Measurements from ENCODE around the gene ELF5.

The ELF5 gene

DNA sequence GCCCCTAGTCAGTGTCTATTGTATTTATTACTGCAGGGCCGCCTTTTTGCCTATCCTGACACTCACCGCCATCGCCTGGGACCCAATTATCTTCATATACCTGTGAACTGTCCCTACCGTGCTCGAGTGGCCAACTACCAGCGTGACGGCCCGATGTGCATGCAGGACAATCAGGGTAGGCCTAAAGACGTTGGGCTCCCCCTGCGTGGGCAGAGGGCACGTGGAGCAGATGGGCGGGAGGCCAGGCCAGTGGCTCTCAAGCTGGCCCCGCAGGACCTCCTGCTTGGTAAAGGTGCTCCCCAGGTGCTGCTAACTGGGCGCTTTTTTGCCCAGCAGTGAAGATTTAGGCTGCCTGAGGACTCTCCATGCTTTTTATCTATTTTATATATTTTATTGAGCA is 52.4 kb downstream of the ELF5 start:
- H3K27ac ChIP-seq (ENCODE audit: low read length), result no peak overlapping the region
- no peaks in the 10 kb centered on the region; the same call in 1 of the 2 replicates for H3K36me3 ChIP-seq (ENCODE audit: insufficient read depth, low read depth, low read length)
- H3K4me1 ChIP-seq (ENCODE audit: insufficient read depth, low read length), result no peaks in the 10 kb centered on the region
- no peaks in the 10 kb centered on the region for H3K27me3 ChIP-seq (ENCODE audit: insufficient read depth, low read length)
- H3K9me3 ChIP-seq (ENCODE audit: insufficient read depth, low read depth, low read length), result peaks cover 5% of the 10 kb centered on the region; the same call in 1 of the 2 replicates
- no peak overlapping the region for H3K4me3 ChIP-seq (ENCODE audit: low read length)
- no peak overlapping the region for H3K9ac ChIP-seq (ENCODE audit: low read depth, low read length)

DNA sequence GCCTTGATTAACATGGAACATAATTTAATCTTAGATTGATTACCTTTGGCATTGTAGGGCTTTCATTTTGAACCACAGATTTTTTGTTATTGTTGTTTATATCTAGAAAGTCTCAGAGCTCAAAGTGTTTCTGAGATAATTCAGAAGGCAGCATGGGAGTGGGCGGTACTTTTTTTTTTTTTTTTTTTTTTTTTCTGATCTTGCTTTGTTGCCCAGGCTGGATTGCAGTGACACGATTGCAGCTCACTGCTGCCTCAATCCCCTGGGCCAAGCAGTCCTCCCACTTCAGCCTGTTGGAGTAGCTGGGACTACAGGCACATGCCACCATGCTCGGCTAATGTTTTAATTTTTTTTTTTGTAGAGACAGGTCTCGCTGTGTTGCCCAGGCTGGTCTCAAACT is 53.3 kb downstream of the ELF5 start:
- Histone ChIP-seq H3K4me1 (ENCODE audit: insufficient read depth, low read length) (no peaks in the 10 kb centered on the region), H3K36me3 (ENCODE audit: insufficient read depth, low read depth, low read length) (no peaks in the 10 kb centered on the region; the same call in 1 of the 2 replicates), H3K4me3 (ENCODE audit: low read length) (no peak overlapping the region), H3K9ac (ENCODE audit: low read depth, low read length) (no peak overlapping the region), H3K27me3 (ENCODE audit: insufficient read depth, low read length) (no peaks in the 10 kb centered on the region), H3K27ac (ENCODE audit: low read length) (no peak overlapping the region), H3K9me3 (ENCODE audit: insufficient read depth, low read depth, low read length) (no peaks in the 10 kb centered on the region)

DNA sequence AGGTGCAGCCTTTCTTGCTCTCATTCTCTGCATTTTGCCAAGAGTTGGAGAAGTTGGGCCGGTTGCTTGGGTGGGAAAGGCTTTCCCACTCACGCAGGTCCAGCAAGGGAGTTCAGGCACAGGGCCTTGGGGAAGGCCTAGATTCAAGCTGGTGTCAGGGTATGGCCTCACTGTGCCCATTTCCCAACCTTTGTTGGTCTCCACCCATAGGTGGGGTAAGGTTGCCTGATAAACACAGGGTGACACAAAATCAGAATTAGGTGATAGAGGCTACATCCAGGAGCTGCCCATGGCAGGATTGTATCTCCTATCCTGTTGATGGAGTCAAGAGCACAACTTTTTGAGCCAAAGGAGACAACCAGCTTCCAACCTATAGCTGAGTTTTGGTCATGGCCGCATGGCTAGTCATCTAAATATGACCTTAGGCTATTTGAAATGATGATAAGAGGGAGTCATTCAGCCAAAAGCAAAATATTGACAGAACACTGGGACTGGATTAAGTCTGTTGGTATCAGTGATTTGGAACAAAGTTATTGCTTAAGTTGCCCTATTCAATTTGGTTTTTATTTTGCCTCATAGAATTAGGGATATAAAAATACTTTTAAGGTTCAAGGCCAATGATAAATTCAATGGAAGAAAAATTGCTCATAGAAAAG is 54.0 kb downstream of the ELF5 start:
- Histone ChIP-seq H3K4me3 (ENCODE audit: low read length) (no peak overlapping the region), H3K9ac (ENCODE audit: low read depth, low read length) (no peak overlapping the region), H3K36me3 (ENCODE audit: insufficient read depth, low read depth, low read length) (no peaks in the 10 kb centered on the region; the same call in 1 of the 2 replicates), H3K27ac (ENCODE audit: low read length) (no peak overlapping the region), H3K4me1 (ENCODE audit: insufficient read depth, low read length) (no peaks in the 10 kb centered on the region), H3K27me3 (ENCODE audit: insufficient read depth, low read length) (no peaks in the 10 kb centered on the region), H3K9me3 (ENCODE audit: insufficient read depth, low read depth, low read length) (no peaks in the 10 kb centered on the region)

DNA sequence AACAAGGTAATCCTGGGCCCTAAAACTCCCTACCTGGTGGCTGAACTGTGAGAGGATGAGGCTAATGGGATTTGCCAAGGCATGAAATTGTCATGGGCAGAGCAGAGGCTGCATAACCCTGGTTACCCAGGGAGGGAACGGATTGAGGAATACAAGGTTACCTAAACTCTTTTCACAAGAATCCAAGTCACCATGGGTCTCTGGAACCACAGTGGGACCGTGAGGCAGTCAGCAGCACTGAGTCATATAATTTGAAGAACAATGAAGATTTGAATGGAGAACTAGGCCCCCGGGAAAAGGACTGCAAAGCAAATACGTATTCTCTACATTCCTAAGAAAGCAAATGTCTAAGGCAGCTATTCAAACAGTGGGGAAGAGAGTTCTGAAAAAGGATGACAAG is 55.1 kb downstream of the ELF5 start:
- Histone ChIP-seq H3K4me1 (ENCODE audit: insufficient read depth, low read length) (no peaks in the 10 kb centered on the region), H3K27ac (ENCODE audit: low read length) (no peak overlapping the region), H3K27me3 (ENCODE audit: insufficient read depth, low read length) (no peaks in the 10 kb centered on the region), H3K4me3 (ENCODE audit: low read length) (no peak overlapping the region), H3K36me3 (ENCODE audit: insufficient read depth, low read depth, low read length) (no peaks in the 10 kb centered on the region; the same call in 1 of the 2 replicates), H3K9me3 (ENCODE audit: insufficient read depth, low read depth, low read length) (no peaks in the 10 kb centered on the region), H3K9ac (ENCODE audit: low read depth, low read length) (no peak overlapping the region)

DNA sequence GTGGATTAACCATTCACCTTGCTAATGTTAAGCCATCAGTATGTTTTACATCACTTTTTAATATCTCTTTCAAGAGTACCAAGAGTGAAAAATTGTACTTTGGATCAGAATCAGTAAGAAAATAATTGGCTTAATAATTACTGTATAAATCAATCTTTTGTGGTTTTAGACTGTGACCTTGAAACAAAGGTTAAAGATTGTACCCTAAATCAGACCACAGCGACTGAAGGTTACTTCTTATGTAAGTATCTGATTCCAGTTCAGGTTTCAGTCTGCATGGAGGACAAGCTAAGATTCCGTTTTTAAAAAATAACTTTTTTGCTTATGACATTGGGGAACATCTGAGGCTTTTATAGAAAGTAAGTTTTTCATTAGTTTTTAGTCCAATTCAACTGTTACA is 56.0 kb downstream of the ELF5 start:
- no peaks in the 10 kb centered on the region; the same call in 1 of the 2 replicates for H3K36me3 ChIP-seq (ENCODE audit: insufficient read depth, low read depth, low read length)
- no peak overlapping the region for H3K4me3 ChIP-seq (ENCODE audit: low read length)
- H3K27me3 ChIP-seq (ENCODE audit: insufficient read depth, low read length), result no peaks in the 10 kb centered on the region
- no peak overlapping the region for H3K9ac ChIP-seq (ENCODE audit: low read depth, low read length)
- H3K9me3 ChIP-seq (ENCODE audit: insufficient read depth, low read depth, low read length), result no peaks in the 10 kb centered on the region
- H3K4me1 ChIP-seq (ENCODE audit: insufficient read depth, low read length), result no peaks in the 10 kb centered on the region
- H3K27ac ChIP-seq (ENCODE audit: low read length), result no peak overlapping the region

DNA sequence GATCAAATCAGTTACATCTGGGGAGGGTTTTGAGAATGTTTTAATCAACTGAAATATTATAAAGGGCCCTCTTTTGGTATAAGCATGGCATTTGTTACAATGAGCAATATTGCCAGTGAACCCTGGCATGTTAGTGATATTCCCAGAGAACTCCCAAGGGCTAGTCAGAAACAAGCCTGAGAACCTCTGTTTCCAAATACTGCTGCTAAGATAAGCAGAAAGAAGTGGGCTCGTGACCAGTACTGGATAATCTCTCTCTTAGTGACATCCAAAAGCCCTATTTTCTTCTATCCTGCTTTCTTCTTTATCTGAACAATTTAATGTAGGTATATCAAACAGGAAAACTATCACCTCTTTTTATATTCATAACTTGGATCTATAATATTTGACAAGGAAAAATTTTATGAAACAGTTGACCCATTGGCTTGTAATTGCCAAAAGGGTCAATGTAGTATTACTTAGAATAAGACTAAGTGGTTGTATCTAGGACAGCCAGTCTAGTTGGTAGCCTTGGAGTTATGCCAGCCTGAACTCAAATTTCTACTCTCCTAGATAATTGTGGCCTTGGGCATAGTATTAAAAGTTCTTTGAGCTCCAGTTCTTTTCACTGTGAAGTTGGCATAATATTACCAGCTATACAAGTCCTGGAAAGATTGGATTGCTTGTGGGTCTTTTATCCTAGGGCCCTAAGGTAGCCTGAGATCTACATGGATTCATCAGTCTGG is 59.1 kb downstream of the ELF5 start:
- H3K9me3 ChIP-seq (ENCODE audit: insufficient read depth, low read depth, low read length), result no peaks in the 10 kb centered on the region
- H3K36me3 ChIP-seq (ENCODE audit: insufficient read depth, low read depth, low read length), result no peaks in the 10 kb centered on the region; the same call in 1 of the 2 replicates
- H3K27me3 ChIP-seq (ENCODE audit: insufficient read depth, low read length), result no peaks in the 10 kb centered on the region
- H3K27ac ChIP-seq (ENCODE audit: low read length), result no peak overlapping the region
- H3K4me3 ChIP-seq (ENCODE audit: low read length), result no peak overlapping the region
- H3K9ac ChIP-seq (ENCODE audit: low read depth, low read length), result no peak overlapping the region
- H3K4me1 ChIP-seq (ENCODE audit: insufficient read depth, low read length), result no peaks in the 10 kb centered on the region

DNA sequence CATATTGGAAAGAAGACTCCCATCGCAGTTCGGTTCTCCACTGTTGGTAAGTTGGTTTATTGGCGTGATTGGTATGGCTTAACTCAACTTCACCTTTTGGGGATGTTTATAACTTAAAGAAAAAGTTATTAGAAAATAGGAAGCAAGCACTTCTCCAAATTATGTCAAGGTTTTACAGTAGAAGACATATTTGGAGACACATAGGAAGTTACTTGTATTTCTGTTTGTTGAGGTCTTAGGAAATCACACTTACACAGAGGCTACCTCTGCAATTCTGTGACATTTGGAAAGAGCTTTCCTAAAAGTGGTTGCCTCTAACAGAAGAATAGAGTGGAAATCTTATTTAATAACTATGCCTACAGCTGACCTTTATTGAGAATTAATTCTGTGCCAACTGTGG is 62.5 kb downstream of the ELF5 start:
- Histone ChIP-seq H3K4me1 (ENCODE audit: insufficient read depth, low read length) (no peaks in the 10 kb centered on the region), H3K36me3 (ENCODE audit: insufficient read depth, low read depth, low read length) (no peaks in the 10 kb centered on the region; the same call in 1 of the 2 replicates), H3K9ac (ENCODE audit: low read depth, low read length) (no peak overlapping the region), H3K9me3 (ENCODE audit: insufficient read depth, low read depth, low read length) (no peaks in the 10 kb centered on the region), H3K27ac (ENCODE audit: low read length) (no peak overlapping the region), H3K4me3 (ENCODE audit: low read length) (no peak overlapping the region), H3K27me3 (ENCODE audit: insufficient read depth, low read length) (no peaks in the 10 kb centered on the region)

DNA sequence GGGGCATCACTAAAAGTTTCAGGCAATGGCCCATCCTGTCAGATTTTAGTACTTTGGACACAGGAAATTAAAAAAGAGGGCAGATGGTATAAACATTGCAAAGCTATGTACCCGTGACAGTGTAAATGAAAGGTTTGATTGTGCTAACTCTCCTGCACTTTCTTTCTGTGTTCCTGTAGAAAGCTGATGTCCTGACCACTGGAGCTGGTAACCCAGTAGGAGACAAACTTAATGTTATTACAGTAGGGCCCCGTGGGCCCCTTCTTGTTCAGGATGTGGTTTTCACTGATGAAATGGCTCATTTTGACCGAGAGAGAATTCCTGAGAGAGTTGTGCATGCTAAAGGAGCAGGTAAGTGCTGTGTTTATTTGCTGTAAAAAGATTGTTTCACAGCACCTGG is 64.6 kb downstream of the ELF5 start:
- Histone ChIP-seq H3K9me3 (ENCODE audit: insufficient read depth, low read depth, low read length) (no peaks in the 10 kb centered on the region), H3K9ac (ENCODE audit: low read depth, low read length) (no peak overlapping the region), H3K27ac (ENCODE audit: low read length) (no peak overlapping the region), H3K4me1 (ENCODE audit: insufficient read depth, low read length) (no peaks in the 10 kb centered on the region), H3K4me3 (ENCODE audit: low read length) (no peak overlapping the region), H3K36me3 (ENCODE audit: insufficient read depth, low read depth, low read length) (no peaks in the 10 kb centered on the region; the same call in 1 of the 2 replicates), H3K27me3 (ENCODE audit: insufficient read depth, low read length) (no peaks in the 10 kb centered on the region)

DNA sequence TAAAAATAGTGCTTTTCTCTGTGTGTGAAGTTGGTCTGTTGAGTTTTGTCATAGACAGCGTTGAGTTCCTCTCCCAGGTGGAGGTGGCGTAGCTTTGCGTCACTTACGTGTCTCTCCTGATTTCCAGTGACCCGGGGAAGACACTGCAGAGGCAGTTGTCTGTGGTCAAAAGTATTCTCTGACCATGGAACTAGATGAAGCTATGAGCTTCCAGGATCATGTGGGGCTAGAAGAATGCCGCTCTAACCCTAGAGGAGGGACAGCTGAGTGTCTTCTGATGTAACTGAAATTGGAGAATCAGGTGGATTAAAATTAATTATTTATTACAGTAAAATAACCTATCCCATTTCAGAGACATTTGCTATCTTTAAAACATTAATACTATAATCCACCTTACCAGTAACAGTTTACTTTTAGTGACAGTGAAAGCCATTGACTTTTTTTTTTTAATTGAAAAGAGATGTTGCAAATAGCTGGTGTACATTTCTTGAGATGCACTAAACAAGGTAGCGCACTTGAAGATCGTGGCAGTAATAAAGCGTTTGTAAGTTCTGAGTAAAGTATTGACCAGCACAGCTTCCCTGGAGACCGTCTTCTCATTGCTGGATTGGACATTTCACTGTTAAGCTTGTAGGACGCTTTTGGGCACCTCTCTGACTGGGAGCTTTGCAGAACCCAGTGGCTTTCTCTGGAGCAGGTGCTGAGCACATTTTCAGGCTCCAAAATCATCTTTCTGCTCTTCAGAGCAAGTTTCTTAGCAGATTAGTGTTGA is 65.2 kb downstream of the ELF5 start:
- H3K4me1 ChIP-seq (ENCODE audit: insufficient read depth, low read length), result no peaks in the 10 kb centered on the region
- H3K4me3 ChIP-seq (ENCODE audit: low read length), result no peak overlapping the region
- H3K9me3 ChIP-seq (ENCODE audit: insufficient read depth, low read depth, low read length), result no peaks in the 10 kb centered on the region
- no peak overlapping the region for H3K27ac ChIP-seq (ENCODE audit: low read length)
- no peaks in the 10 kb centered on the region; the same call in 1 of the 2 replicates for H3K36me3 ChIP-seq (ENCODE audit: insufficient read depth, low read depth, low read length)
- no peaks in the 10 kb centered on the region for H3K27me3 ChIP-seq (ENCODE audit: insufficient read depth, low read length)
- no peak overlapping the region for H3K9ac ChIP-seq (ENCODE audit: low read depth, low read length)

DNA sequence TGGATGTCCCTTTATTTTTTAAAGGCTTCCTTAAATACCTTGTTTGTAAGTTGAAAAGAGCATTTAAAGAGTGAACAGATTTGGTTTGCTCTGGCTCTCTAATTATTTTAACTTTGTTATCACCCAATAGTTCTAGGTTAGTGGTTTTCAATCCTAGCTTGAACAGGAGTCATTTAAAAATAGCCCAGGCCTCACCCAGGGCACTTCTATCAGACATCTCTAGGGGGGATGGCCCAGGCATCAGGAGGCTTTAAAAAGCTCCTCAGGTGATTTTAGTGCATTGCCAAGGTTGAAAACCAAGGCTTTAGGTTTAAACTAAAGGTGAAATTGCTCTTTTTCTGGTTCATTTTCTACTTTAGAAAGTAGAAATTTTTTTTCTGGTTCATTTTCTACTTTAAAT is 66.5 kb downstream of the ELF5 start:
- no peaks in the 10 kb centered on the region for H3K9me3 ChIP-seq (ENCODE audit: insufficient read depth, low read depth, low read length)
- H3K4me1 ChIP-seq (ENCODE audit: insufficient read depth, low read length), result no peaks in the 10 kb centered on the region
- no peak overlapping the region for H3K27ac ChIP-seq (ENCODE audit: low read length)
- H3K4me3 ChIP-seq (ENCODE audit: low read length), result no peak overlapping the region
- no peaks in the 10 kb centered on the region for H3K27me3 ChIP-seq (ENCODE audit: insufficient read depth, low read length)
- no peaks in the 10 kb centered on the region; the same call in 1 of the 2 replicates for H3K36me3 ChIP-seq (ENCODE audit: insufficient read depth, low read depth, low read length)
- H3K9ac ChIP-seq (ENCODE audit: low read depth, low read length), result no peak overlapping the region

DNA sequence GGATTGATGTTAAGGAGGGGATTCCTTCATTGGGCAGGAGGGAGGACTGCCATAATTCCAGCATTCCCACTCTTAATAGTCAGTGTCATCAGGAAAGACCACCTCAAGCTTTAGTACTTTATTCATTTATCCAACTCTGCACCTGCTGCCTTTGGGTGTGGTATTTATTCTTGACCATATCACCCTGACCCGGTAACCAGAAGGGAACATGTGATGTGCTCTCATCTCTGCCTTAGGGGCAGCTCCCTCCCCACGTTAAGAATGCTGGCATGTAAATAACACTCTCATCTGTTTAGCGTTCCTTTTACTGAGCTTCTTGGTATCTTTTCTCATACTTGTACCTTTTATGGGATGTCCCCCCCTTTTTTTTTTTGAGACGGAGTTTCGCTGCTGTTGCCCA is 67.2 kb downstream of the ELF5 start:
- no peaks in the 10 kb centered on the region; the same call in 1 of the 2 replicates for H3K36me3 ChIP-seq (ENCODE audit: insufficient read depth, low read depth, low read length)
- H3K27me3 ChIP-seq (ENCODE audit: insufficient read depth, low read length), result no peaks in the 10 kb centered on the region
- H3K9me3 ChIP-seq (ENCODE audit: insufficient read depth, low read depth, low read length), result no peaks in the 10 kb centered on the region
- H3K9ac ChIP-seq (ENCODE audit: low read depth, low read length), result no peak overlapping the region
- H3K4me3 ChIP-seq (ENCODE audit: low read length), result no peak overlapping the region
- H3K4me1 ChIP-seq (ENCODE audit: insufficient read depth, low read length), result no peaks in the 10 kb centered on the region
- H3K27ac ChIP-seq (ENCODE audit: low read length), result no peak overlapping the region
